HEK293 (cell line): ENCODE measurements around the gene TRAF4.

ENCODE experiments used
- CTCF ChIA-PET: fragments of 350-600 bp; formaldehyde crosslinking; extraction: SDS; loops from one replicate; lab custom pipeline; 2021; ENCODE audit warnings: antibody characterized with exemption; lab: Yijun Ruan, JAX
- POLR2A ChIA-PET: fragments of 300-600 bp; formaldehyde crosslinking; extraction: SDS; loops from one replicate; lab custom pipeline; 2020; ENCODE audit warnings: antibody characterized with exemption, inconsistent platforms; lab: Yijun Ruan, JAX
- H3K27ac ChIP-seq: fragments of 200-500 bp; sonication (Bioruptor generic); 2 replicates; pipeline ENCODE4 v1.5.1; 2014; ENCODE audit warnings: low read depth, low read length, control low read depth, inconsistent platforms; ENCODE audit errors: extremely low read depth
- H3K36me3 ChIP-seq, 2 experiments: fragments of 200-500 bp in 1 of 2; sonication (Bioruptor generic) in 1 of 2; 1 replicate in 1 of 2; 2 replicates in 1 of 2; pipeline ENCODE4 v1.5.1; 2014 to 2017; ENCODE audit warnings: inconsistent platforms in 2 of 2, low read length in 2 of 2; ENCODE audit not compliant: control insufficient read depth in 2 of 2, insufficient read depth in 1 of 2
- H3K4me1 ChIP-seq: fragments of 200-500 bp; sonication (Bioruptor generic); 2 replicates; pipeline ENCODE4 v1.5.1; 2014; ENCODE audit warnings: mild to moderate bottlenecking, low read length, inconsistent platforms; ENCODE audit not compliant: control insufficient read depth, insufficient read depth
- H3K4me3 ChIP-seq: 2 replicates; pipeline ENCODE4 v1.5.1; 2011; ENCODE audit warnings: low read depth, mild to moderate bottlenecking, control low read depth, low read length, moderate library complexity
- H3K9me3 ChIP-seq: fragments of 200-500 bp; sonication (Bioruptor generic); 2 replicates; pipeline ENCODE4 v1.5.1; 2014; ENCODE audit warnings: low read depth, low read length, inconsistent platforms; ENCODE audit not compliant: control insufficient read depth, insufficient read depth
- GFI1B ChIP-seq: fragments of 450-650 bp; formaldehyde crosslinking; IDR thresholded peaks from 2 replicates; pipeline ENCODE4 v1.5.1; 2016; ENCODE audit warnings: missing biosample characterization, missing genetic modification characterization
- IKZF3 ChIP-seq: fragments of 450-650 bp; IDR thresholded peaks from 2 replicates; pipeline ENCODE4 v1.5.0; 2018; ENCODE audit warnings: missing biosample characterization, mild to moderate bottlenecking, missing genetic modification characterization, moderate library complexity
- KLF1 ChIP-seq: fragments of 450-650 bp; formaldehyde crosslinking; IDR thresholded peaks from 2 replicates; pipeline ENCODE4 v1.5.1; 2016; ENCODE audit warnings: missing biosample characterization, missing genetic modification characterization
- PRDM2 ChIP-seq: fragments of 450-650 bp; formaldehyde crosslinking; IDR thresholded peaks from 2 replicates; pipeline ENCODE4 v1.5.1; 2016; ENCODE audit warnings: missing biosample characterization, missing genetic modification characterization, borderline replicate concordance
- PRDM6 ChIP-seq: fragments of 450-650 bp; formaldehyde crosslinking; IDR thresholded peaks from 2 replicates; pipeline ENCODE4 v1.5.1; 2017; ENCODE audit warnings: missing biosample characterization, missing genetic modification characterization
- SETDB1 ChIP-seq: IDR thresholded peaks from one replicate; pipeline ENCODE4 v1.6.1; 2017; ENCODE audit warnings: mild to moderate bottlenecking, low read length, moderate library complexity, mixed read lengths; ENCODE audit not compliant: insufficient read length
- SP7 ChIP-seq: fragments of 450-650 bp; formaldehyde crosslinking; IDR thresholded peaks from 2 replicates; pipeline ENCODE4 v1.5.1; 2016; ENCODE audit warnings: missing biosample characterization, missing genetic modification characterization
- ZBTB7A ChIP-seq: fragments of 450-650 bp; formaldehyde crosslinking; IDR thresholded peaks from 2 replicates; pipeline ENCODE4 v1.5.1; 2016; ENCODE audit warnings: low read depth, missing biosample characterization, missing genetic modification characterization
- ZNF121 ChIP-seq: fragments of 450-650 bp; formaldehyde crosslinking; IDR thresholded peaks from 2 replicates; pipeline ENCODE4 v1.5.1; 2016; ENCODE audit warnings: missing biosample characterization, missing genetic modification characterization
- ZNF138 ChIP-seq: fragments of 450-650 bp; formaldehyde crosslinking; IDR thresholded peaks from 2 replicates; pipeline ENCODE4 v1.5.1; 2016; ENCODE audit warnings: missing biosample characterization, missing genetic modification characterization, borderline replicate concordance
- ZNF155 ChIP-seq: fragments of 450-650 bp; formaldehyde crosslinking; IDR thresholded peaks from 2 replicates; pipeline ENCODE4 v1.5.1; 2016; ENCODE audit warnings: missing biosample characterization, missing genetic modification characterization
- ZNF174 ChIP-seq: fragments of 450-650 bp; formaldehyde crosslinking; IDR thresholded peaks from 2 replicates; pipeline ENCODE4 v1.5.0; 2017; ENCODE audit warnings: missing biosample characterization, mild to moderate bottlenecking, missing genetic modification characterization
- ZNF214 ChIP-seq: fragments of 450-650 bp; formaldehyde crosslinking; IDR thresholded peaks from 2 replicates; pipeline ENCODE4 v1.5.1; 2017; ENCODE audit warnings: missing biosample characterization, mild to moderate bottlenecking, missing genetic modification characterization, borderline replicate concordance
- ZNF23 ChIP-seq: fragments of 450-650 bp; formaldehyde crosslinking; IDR thresholded peaks from 2 replicates; pipeline ENCODE4 v1.5.1; 2016; ENCODE audit warnings: missing biosample characterization, missing genetic modification characterization, borderline replicate concordance
- ZNF394 ChIP-seq: fragments of 450-650 bp; formaldehyde crosslinking; IDR thresholded peaks from 2 replicates; pipeline ENCODE4 v1.5.1; 2016; ENCODE audit warnings: missing biosample characterization, missing genetic modification characterization, mild to moderate bottlenecking, moderate library complexity, borderline replicate concordance
- ZNF404 ChIP-seq: fragments of 450-650 bp; formaldehyde crosslinking; IDR thresholded peaks from 2 replicates; pipeline ENCODE4 v1.5.1; 2017; ENCODE audit warnings: missing biosample characterization, missing genetic modification characterization
- ZNF416 ChIP-seq: fragments of 450-650 bp; formaldehyde crosslinking; IDR thresholded peaks from 2 replicates; pipeline ENCODE4 v1.5.1; 2016; ENCODE audit warnings: missing biosample characterization, missing genetic modification characterization
- ZNF558 ChIP-seq: fragments of 450-650 bp; formaldehyde crosslinking; IDR thresholded peaks from 2 replicates; pipeline ENCODE4 v1.5.1; 2016; ENCODE audit warnings: missing biosample characterization, missing genetic modification characterization
- ZNF561 ChIP-seq: fragments of 450-650 bp; IDR thresholded peaks from 2 replicates; pipeline ENCODE4 v1.5.1; 2018; ENCODE audit warnings: missing biosample characterization, missing genetic modification characterization, borderline replicate concordance
- ZNF571 ChIP-seq: fragments of 450-650 bp; formaldehyde crosslinking; IDR thresholded peaks from 2 replicates; pipeline ENCODE4 v1.5.0; 2017; ENCODE audit warnings: missing biosample characterization, missing genetic modification characterization
- ZNF600 ChIP-seq: fragments of 450-650 bp; formaldehyde crosslinking; IDR thresholded peaks from 2 replicates; pipeline ENCODE4 v1.5.1; 2016; ENCODE audit warnings: missing biosample characterization, missing genetic modification characterization
- ZNF629 ChIP-seq: fragments of 450-650 bp; formaldehyde crosslinking; IDR thresholded peaks from 2 replicates; pipeline ENCODE4 v1.5.1; 2017; ENCODE audit warnings: missing biosample characterization, missing genetic modification characterization
- ZNF654 ChIP-seq: fragments of 450-650 bp; formaldehyde crosslinking; IDR thresholded peaks from 2 replicates; pipeline ENCODE4 v1.5.1; 2016; ENCODE audit warnings: low read depth, missing biosample characterization, missing genetic modification characterization
- ZNF776 ChIP-seq: fragments of 450-650 bp; formaldehyde crosslinking; IDR thresholded peaks from 2 replicates; pipeline ENCODE4 v1.5.0; 2017; ENCODE audit warnings: missing biosample characterization, missing genetic modification characterization, borderline replicate concordance
- ZSCAN23 ChIP-seq: fragments of 450-650 bp; formaldehyde crosslinking; IDR thresholded peaks from 2 replicates; pipeline ENCODE4 v1.5.1; 2016; ENCODE audit warnings: missing biosample characterization, missing genetic modification characterization
- TF ChIP-seq, protein P1 (sequence below): fragments of 450-650 bp; formaldehyde crosslinking; IDR thresholded peaks from 2 replicates; pipeline ENCODE4 v1.5.1; 2016; ENCODE audit warnings: missing biosample characterization, missing genetic modification characterization
- TF ChIP-seq, protein P2 (sequence below): fragments of 450-650 bp; formaldehyde crosslinking; IDR thresholded peaks from 2 replicates; pipeline ENCODE4 v1.5.1; 2017; ENCODE audit warnings: missing biosample characterization, mild to moderate bottlenecking, missing genetic modification characterization, moderate library complexity

Gene TRAF4

DNA sequence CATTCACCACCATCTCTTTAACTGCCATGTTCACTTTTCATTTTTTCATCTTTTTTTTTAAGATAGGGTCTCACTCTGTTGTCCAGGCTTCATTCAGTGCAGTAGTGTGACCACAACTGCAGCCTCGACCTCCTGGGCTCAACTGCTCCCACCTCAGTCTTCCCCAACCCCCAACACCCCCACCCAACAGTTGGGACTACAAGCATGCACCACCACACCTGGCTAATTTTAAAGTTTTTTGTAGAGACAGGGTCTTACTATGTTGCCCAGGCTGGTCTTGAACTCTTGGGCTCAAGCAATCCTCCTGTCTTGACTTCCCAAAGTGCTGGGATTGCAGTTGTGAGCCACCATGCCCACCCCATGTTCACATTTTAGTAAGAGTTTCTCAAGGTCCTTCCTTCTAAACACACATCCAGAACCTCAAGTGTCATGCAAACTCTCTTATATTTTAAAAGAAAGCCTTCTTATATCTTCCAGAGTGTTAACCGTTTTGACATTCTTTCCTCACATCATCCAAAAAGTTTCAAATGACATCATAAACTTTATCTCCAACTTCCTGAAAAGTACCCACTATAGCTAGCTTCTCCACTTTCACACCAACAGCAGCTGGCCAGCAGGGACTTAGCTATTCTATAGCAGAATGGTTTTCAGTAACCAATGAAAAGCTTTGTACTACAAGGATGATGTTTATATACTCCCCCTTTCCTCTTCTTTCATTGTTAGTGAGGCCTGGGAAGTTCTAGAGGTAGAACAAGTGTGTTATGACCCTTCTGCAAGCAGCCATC, 49.3 kb downstream of the TRAF4 start:
- no peak overlapping the region for H3K4me3 ChIP-seq
- peaks cover 0 to 8% of the 10 kb centered on the region in 2 experiments; a peak in 1 of 3 replicates for H3K36me3 ChIP-seq
- H3K27ac ChIP-seq = no peak overlapping the region
- no peaks in the 10 kb centered on the region for H3K9me3 ChIP-seq
- ChIA-PET CTCF (interaction anchor here (0.5 to 2.7 kb wide), 6 partner anchors 23 to 283 kb away, joined by 3 to 19 read pairs (median 4); no protein-coding TSS in a partner anchor), POLR2A (interaction anchor here (0.6 to 0.7 kb wide), 2 partner anchors 19 to 47 kb away, joined by 4 read pairs; no protein-coding TSS in a partner anchor)
- H3K4me1 ChIP-seq = peaks cover 6% of the 10 kb centered on the region; the same call in 1 of the 2 replicates
- TF ChIP-seq ZNF558 (tag by site-specific recombination) (no peak), ZBTB7A (tag by site-specific recombination) (no peak), PRDM6 (tag by site-specific recombination) (no peak), ZNF571 (no peak), ZSCAN23 (tag by site-specific recombination) (no peak), ZNF416 (tag by site-specific recombination) (no peak), GFI1B (tag by site-specific recombination) (no peak), ZNF654 (tag by site-specific recombination) (no peak), ZNF600 (0 out of 2 replicates have a peak, but pooled peaks have one; percentile 24), KLF1 (tag by site-specific recombination) (no peak), ZNF23 (no peak), SETDB1 (no peak), ZNF155 (tag by site-specific recombination) (no peak), ZNF561 (tag by site-specific recombination) (no peak), ZNF214 (tag by site-specific recombination) (no peak), IKZF3 (tag by site-specific recombination) (peak; percentile 44; the same call in 1 of the 2 replicates), PRDM2 (tag by site-specific recombination) (no peak), ZNF776 (tag by site-specific recombination) (no peak), ZNF174 (tag by site-specific recombination) (no peak), SP7 (tag by site-specific recombination) (no peak), ZNF629 (peak; percentile 66), ZNF121 (tag by site-specific recombination) (peak; percentile 93), ZNF394 (tag by site-specific recombination) (no peak; the same call in 1 of the 2 replicates), ZNF138 (tag by site-specific recombination) (no peak), ZNF404 (no peak)
- TF ChIP-seq, protein P1, sequence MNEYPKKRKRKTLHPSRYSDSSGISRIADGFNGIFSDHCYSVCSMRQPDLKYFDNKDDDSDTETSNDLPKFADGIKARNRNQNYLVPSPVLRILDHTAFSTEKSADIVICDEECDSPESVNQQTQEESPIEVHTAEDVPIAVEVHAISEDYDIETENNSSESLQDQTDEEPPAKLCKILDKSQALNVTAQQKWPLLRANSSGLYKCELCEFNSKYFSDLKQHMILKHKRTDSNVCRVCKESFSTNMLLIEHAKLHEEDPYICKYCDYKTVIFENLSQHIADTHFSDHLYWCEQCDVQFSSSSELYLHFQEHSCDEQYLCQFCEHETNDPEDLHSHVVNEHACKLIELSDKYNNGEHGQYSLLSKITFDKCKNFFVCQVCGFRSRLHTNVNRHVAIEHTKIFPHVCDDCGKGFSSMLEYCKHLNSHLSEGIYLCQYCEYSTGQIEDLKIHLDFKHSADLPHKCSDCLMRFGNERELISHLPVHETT (tag by site-specific recombination) = no peak
- TF ChIP-seq, protein P2, sequence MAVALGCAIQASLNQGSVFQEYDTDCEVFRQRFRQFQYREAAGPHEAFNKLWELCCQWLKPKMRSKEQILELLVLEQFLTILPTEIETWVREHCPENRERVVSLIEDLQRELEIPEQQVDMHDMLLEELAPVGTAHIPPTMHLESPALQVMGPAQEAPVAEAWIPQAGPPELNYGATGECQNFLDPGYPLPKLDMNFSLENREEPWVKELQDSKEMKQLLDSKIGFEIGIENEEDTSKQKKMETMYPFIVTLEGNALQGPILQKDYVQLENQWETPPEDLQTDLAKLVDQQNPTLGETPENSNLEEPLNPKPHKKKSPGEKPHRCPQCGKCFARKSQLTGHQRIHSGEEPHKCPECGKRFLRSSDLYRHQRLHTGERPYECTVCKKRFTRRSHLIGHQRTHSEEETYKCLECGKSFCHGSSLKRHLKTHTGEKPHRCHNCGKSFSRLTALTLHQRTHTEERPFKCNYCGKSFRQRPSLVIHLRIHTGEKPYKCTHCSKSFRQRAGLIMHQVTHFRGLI = no peak
